OCI-LY7 (cell line): ENCODE data around the gene MAN1C1.

Experiments
- EZH2phosphoT487 ChIP-seq: fragments of 200-600 bp; sonication (generic); IDR thresholded peaks from 2 replicates; pipeline ENCODE4 v1.6.1; 2018; ENCODE audit warnings: low read depth, borderline replicate concordance, mild to moderate bottlenecking, mixed run types, antibody characterized with exemption, low read length, moderate library complexity, mixed read lengths
- TF ChIP-seq, protein P1 (sequence below): fragments of 200-600 bp; sonication (generic); conservative IDR thresholded peaks from 2 replicates; pipeline ENCODE4 v1.5.1; 2014; ENCODE audit warnings: mild to moderate bottlenecking, antibody characterized with exemption, low read length, moderate library complexity, mixed read lengths

DNA sequence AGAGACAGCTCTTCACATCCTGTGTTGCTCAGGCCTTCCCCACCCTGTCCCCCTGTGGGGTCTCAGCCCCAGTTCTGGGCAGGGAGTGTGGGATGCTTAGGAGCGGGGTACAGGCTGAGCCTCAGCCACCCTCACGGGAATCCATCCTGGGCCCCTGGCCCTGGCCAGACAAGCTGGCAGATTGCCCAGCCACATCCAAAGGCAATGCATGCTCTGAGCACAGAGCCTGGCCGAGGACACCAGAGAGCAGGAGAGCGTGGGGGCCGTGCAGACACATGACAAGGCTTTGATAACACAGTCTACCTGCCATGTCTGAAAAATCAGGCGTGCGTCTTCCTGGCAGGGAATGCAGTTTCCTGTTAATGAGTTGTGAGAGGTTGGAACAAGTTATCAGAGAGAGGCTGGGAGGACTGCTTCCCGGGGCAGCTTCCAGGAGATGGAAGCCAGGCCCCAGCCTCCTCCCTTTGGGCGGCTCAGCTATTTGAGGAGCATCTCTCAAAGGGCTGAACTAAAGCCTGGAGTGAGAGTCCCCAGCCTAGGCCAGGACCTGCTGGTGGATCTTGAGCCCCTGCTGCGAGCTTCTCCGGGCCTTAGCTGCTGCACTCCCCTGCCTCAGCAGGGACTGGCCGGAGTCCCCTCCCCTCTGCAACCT is 111.2 kb downstream of the MAN1C1 start:
- TF ChIP-seq, protein P1, sequence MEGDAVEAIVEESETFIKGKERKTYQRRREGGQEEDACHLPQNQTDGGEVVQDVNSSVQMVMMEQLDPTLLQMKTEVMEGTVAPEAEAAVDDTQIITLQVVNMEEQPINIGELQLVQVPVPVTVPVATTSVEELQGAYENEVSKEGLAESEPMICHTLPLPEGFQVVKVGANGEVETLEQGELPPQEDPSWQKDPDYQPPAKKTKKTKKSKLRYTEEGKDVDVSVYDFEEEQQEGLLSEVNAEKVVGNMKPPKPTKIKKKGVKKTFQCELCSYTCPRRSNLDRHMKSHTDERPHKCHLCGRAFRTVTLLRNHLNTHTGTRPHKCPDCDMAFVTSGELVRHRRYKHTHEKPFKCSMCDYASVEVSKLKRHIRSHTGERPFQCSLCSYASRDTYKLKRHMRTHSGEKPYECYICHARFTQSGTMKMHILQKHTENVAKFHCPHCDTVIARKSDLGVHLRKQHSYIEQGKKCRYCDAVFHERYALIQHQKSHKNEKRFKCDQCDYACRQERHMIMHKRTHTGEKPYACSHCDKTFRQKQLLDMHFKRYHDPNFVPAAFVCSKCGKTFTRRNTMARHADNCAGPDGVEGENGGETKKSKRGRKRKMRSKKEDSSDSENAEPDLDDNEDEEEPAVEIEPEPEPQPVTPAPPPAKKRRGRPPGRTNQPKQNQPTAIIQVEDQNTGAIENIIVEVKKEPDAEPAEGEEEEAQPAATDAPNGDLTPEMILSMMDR, result no peak
- TF ChIP-seq EZH2phosphoT487, result no peak
